Thyroid gland (tissue), 4 donors: ENCODE data around the gene RILPL1.

Experiments
- POLR2A ChIP-seq, 2 donors: fragments of 450-650 bp; IDR thresholded peaks; one replicate each; pipeline ENCODE4 v1.6.1; 2017; ENCODE audit warnings: antibody characterized with exemption in 2 of 2, mild to moderate bottlenecking in 2 of 2, moderate library complexity in 1 of 2
- TF ChIP-seq, protein P1 (sequence below), 6 experiments: fragments of 200-600 bp in 3 of 6; fragments of 450-650 bp in 3 of 6; sonication (generic) in 3 of 6; IDR thresholded peaks; one replicate each; pipeline ENCODE4 v1.5.1; 2016 to 2019; ENCODE audit warnings: antibody characterized with exemption in 6 of 6, mild to moderate bottlenecking in 2 of 6, inconsistent platforms in 1 of 6, moderate library complexity in 1 of 6

DNA sequence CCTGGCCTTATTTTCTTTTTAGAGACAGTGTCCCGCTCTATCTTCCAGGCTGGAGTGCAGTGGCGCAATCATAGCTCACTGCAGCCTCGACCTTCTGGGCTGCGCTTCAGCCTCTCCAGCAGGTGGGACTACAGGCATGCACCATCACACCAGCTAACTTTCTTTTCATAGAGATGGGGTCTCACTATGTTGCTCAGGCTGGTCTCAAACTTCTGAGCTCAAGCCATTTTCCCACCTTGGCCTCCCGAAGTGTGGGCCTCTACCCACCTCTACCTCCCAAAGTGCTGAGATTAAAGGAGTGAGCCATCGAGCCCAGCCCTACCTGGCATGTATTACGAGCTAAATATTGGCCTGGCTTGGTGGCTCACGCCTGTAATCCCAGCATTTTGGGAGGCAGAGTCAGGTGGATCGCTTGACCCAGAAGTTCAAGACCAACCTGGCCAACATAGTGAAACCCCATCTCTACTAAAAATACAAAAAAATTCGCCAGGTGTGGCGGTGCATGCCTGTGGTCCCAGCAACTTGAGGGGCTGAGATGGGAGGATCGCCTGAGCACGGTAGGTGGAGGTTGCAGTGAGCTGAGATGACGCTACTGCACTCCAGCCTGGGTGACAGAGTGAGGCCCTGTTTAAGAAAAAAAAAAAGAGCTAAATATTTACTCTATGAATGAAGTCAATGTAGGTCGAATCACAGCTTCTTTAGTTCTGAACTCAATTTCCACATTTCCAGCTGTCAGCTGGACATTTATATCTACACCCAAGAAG is 7.6 kb upstream of the RILPL1 start:
- no peak for TF ChIP-seq POLR2A (IDR thresholded peaks at IDR 0.05)
- TF ChIP-seq, protein P1, sequence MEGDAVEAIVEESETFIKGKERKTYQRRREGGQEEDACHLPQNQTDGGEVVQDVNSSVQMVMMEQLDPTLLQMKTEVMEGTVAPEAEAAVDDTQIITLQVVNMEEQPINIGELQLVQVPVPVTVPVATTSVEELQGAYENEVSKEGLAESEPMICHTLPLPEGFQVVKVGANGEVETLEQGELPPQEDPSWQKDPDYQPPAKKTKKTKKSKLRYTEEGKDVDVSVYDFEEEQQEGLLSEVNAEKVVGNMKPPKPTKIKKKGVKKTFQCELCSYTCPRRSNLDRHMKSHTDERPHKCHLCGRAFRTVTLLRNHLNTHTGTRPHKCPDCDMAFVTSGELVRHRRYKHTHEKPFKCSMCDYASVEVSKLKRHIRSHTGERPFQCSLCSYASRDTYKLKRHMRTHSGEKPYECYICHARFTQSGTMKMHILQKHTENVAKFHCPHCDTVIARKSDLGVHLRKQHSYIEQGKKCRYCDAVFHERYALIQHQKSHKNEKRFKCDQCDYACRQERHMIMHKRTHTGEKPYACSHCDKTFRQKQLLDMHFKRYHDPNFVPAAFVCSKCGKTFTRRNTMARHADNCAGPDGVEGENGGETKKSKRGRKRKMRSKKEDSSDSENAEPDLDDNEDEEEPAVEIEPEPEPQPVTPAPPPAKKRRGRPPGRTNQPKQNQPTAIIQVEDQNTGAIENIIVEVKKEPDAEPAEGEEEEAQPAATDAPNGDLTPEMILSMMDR (IDR thresholded peaks at IDR 0.05), result no peak
